Measurements from ENCODE around the gene BCR. TPM values are rescaled to one million over a fixed set of nuclear protein-coding genes. Genes with fewer than 3 reads are reported as not detected.
"Not testable (repeated sequence)": the region's sequence is repeated elsewhere in the genome, so short reads cannot be mapped to it uniquely, and the experiment has no call there.

The BCR gene
- total RNA-seq, 1 donor from 2014 or later, result 90.0 TPM

DNA sequence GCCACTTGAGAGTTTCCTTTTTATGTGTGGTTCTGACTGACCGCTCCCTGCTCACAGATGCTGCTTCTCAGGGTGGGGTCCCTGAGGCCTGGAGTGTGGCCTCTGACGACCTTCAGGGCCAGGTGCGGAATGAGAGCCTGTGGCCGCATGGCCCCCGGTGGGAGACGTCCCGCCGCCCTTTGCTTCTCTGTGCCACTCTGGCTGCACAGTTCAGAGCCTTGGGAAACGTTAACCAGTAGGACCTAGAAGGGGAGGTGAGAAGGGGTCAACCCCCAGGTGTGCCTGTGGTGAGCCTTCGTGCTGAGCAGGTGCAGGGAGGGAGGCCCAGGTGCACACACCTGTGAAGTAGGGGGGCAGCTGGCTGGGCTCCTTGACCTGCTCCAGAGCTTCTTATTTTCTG is 127.2 kb downstream of the BCR start:
- DNase-seq (ENCODE audit: extremely low read depth, low read depth, low spot score), result not testable (repeated sequence)

DNA sequence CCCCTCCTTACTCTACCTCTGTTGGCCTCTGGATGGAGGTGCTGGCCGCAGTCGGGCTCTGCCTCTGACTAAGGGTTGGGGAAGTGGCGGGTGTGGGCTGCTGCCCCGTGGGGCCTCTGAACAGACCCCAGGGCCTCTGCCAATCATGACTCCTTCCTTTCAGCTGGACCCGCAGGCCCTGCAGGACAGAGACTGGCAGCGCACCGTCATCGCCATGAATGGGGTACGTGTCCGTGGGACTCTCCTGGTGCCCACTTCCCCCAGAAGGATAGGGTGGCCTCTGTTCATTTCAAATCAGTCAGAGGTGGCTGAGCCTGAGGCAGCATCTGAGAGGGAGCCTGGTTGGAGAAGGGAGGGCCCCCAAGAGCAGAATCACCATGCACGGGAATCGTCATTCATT is 129.0 kb downstream of the BCR start:
- DNase-seq (ENCODE audit: extremely low read depth, low read depth, low spot score), result not testable (repeated sequence)

DNA sequence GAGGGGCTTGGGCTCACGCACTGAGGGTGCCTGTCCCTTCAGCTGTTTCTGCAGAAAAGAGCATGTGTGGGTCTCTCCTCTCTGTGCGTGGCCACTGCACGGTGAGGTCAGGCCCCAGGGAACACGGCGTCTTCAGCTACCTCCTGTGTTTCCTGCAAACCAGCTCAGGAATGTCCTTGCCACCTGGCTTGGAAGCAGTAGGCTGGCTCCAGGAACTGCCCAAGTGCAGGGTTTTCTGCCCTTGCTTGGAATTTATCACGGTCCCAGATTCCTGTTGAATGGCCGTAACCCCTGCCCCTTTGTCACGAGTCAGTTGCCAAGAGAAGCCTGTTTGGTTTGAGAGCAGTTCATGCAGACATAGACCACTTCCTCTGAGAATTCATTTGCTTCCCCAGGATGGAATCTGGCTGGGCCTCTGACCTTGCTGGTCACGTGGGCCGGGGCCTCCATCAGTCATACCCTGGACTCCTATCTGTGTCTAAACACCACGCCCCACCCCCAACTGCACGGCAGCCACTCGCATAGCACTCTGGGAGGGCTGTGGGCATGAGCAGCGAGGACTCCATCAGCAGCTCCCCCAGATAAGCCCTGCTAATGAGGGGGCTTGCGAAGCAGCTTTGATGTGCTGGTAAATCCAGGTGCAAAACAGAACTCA is 130.3 kb downstream of the BCR start:
- DNase-seq (ENCODE audit: extremely low read depth, low read depth, low spot score), result not testable (repeated sequence)

DNA sequence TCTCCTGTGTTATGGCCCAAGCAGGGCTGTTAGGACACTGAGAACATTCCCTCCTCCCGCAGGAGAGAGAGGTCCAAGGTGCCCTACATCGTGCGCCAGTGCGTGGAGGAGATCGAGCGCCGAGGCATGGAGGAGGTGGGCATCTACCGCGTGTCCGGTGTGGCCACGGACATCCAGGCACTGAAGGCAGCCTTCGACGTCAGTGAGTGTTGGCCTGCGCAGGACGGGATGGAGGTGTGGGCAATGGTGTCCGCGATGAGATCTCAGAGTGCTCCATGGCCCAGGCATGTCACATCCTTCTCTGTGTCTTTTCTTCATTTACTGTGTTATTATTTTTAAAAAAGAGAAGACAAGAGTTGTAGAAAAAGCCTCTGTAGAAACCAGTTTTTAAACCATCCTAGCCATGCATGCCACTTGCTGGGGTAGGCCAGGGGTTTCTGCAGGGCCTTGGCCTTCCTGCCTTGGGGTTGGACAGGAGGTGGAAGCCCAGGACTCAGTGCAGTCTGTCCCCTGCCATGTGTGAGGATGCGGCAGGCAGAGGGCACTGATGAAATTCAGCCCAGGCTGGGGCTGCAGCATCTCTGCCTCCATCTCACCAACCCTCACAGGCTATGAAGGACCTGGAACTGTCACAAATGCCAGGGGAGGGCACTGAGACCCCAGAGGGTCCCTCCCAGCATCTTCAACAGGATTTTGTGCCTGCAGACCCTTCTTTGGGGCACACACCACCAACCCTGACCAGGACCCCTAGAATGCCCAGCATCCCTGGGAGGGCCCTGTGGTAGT is 131.5 kb downstream of the BCR start:
- DNase-seq (ENCODE audit: extremely low read depth, low read depth, low spot score), result not testable (repeated sequence)

DNA sequence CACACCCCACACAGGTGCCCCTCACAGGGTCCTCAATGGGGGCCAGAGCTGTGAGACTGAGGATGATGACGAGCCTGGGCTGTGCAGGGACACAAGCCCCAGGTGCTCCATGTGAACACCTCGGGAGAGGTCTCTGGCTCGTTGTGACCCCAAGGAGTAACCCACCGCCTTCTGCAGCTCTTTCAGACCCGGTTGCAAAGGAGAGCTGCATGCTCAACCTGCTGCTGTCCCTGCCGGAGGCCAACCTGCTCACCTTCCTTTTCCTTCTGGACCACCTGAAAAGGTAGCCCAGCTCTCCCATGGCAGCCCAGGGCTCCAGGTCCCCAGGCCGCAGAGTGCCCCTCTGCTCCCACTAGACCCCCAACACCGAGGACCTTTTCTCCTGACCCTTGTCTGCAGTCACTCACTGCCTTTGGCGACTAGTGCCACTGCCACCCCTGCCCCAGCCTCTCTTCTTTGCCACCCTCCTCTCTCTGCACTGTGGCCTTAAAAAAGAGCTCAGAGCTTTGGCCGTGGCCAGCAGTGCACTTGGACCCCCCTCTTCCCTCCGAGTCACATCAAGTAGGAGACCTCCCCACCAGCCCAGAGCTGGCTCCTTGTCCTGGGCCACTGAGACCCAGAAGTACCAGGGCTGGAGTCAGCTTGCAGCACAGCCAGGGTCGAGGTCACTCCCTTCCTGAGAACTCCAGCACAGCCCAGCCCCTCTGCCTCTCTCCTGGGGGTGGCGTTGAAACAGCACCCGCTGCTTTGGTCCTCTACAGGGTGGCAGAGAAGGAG is 133.7 kb downstream of the BCR start:
- no peak for DNase-seq (ENCODE audit: extremely low read depth, low read depth, low spot score)

DNA sequence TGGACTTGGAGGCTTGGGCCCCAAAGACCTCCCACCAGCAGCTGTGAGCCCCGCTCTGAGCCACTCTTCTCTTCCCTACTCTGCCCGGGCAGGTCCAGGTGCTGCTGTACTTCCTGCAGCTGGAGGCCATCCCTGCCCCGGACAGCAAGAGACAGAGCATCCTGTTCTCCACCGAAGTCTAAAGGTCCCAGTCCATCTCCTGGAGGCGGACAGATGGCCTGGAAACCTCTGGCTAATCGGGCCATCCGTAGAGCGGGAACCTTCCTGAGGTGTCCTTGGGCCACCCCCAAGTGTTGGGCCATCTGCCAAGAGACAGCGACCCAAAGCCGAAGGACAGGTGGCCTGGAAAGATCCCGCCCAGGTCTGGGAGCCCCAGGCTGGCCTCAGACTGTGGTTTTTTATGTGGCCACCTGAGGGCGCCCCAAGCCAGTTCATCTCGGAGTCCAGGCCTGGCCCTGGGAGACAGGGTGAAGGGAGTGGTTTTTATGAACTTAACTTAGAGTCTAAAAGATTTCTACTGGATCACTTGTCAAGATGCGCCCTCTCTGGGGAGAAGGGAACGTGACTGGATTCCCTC is 135.1 kb downstream of the BCR start:
- no peak for DNase-seq (ENCODE audit: extremely low read depth, low read depth, low spot score)

DNA sequence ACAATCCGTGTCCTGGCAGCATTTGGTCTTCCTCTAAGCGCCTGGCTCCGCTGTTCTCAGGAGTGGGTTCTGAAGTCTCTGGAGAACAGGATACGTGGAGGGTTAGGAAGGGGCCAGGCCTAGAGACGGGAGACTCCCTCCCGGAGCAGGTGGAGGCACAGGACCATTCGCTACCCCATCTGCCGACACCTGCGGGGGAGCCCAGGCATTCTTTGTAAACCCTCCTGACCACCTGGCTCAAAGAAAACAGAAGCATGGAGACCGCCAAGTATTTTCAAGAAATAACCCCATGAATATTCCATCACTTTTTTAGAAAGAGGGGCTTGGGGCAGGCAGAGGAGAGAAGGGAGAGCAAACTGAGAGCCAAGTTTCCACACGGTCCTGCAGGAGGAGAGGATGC is 136.3 kb downstream of the BCR start:
- not testable (repeated sequence) for DNase-seq (ENCODE audit: extremely low read depth, low read depth, low spot score)

DNA sequence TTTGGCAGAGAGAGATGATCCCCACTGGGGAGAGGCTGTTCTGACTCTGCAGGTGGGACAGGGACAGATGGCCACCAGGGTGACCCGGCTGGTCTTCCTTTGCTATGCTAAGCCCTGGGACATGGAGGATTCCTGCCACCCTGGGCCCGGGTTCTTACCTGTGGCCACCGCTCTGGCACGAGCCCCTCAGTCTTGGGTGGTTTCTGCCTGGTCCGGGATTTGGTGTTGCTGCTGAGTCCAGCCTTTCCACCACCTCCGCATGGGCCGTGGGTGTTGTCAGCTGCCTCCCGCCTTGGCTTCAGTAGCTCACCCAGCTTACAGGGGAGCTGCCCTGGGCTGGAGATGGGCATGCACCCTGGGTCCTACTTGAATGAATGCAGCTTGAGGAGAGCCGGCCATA is 138.0 kb downstream of the BCR start:
- not testable (repeated sequence) for DNase-seq (ENCODE audit: extremely low read depth, low read depth, low spot score)

DNA sequence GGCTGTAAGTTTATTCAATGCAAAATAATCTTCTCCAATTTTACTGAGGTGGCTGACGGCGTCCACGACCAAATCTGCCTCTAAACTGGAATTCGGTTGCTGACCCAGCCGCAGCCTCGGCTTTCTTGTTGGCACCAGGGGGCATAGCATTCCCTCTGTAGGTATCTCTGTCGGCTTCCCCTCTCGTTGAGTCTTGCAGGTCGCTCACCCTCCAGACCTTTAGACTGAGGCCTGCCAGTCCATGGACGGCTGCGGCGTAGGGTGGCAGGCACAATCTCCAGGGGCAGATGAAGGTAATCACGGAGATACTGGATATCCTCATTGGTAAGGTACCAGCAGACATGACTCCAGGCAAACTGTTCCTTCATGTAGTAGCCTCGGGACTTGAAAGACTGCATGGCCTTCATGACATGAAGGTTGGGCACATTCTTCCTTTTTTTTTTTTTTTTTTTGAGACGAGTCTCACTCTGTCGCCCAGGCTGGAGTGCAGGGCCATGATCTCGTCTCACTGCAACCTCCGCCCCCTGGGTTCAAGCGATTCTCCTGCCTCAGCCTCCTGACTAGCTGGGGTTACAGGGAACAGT is 142.3 kb downstream of the BCR start:
- DNase-seq (ENCODE audit: extremely low read depth, low read depth, low spot score), result not testable (repeated sequence)

DNA sequence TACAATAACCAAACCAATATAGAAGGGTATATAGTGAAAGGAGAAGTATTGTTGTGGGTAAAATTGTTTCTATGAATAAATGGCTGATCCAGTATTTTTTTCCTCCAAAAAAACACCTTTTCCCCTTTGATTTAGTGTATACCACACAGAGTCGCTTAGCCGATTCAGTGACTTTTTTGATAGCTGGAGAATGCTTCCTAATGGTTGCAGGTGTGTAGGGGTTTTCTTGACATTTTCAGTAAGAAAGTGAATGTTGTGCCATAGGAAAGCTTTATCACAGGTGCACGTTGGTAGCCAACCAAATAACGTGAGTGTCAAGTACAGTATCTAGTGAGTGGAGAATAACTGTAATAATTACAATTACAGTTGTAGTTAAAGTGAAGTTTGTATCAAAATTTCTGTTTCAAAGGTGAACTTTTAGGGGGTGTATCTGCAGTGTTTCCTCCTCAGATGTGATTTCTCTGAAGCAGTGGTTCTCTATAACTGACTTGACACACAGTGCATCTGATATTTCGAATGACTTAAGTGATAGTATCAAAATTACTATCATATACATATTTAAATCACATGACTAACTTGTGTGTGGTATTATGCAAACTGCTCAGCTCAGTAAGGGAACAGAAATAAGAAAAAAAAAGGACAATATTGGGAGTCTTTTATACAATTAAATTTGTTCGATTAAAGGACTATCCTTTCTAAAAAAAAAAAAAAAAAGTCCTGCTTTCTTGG is 143.8 kb downstream of the BCR start:
- not testable (repeated sequence) for DNase-seq (ENCODE audit: extremely low read depth, low read depth, low spot score)

DNA sequence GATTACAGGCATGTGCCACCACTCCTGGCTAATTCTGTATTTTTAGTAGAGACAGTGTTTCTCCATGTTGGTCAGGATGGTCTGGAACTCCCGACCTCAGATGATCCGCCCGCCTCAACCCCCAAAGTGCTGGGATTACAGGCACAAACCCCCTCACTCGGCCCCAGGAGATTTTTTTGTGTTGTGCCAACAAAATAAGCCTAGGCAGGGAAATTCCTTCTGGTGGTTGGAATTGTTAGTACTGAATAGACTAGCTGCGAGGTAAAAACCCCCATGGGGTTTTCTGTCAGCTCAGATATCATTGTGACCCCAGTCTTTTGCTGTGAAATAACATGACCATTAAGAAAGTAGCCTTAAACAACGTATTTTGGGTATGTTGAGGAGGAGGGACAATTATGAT is 144.9 kb downstream of the BCR start:
- DNase-seq (ENCODE audit: extremely low read depth, low read depth, low spot score), result no peak

DNA sequence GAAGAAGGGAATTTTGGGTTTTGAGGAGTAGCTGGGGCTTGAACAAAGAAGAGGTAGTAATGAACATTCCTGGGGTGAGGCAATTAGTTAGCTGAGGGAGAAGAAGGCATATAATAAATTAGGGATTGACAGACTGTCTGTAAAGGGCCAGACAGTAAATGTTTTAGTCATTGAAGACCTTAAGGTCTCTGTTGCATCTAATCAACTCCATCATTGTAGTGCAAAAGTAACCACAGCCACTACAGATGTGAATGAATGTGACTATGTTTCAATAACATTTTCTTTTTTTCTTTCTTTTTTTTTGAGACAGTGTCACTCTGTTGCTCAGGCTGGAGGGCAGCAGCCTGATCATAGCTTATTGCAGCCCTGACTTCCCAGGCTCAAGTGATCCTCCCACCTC is 153.5 kb downstream of the BCR start:
- DNase-seq (ENCODE audit: extremely low read depth, low read depth, low spot score), result not testable (repeated sequence)

DNA sequence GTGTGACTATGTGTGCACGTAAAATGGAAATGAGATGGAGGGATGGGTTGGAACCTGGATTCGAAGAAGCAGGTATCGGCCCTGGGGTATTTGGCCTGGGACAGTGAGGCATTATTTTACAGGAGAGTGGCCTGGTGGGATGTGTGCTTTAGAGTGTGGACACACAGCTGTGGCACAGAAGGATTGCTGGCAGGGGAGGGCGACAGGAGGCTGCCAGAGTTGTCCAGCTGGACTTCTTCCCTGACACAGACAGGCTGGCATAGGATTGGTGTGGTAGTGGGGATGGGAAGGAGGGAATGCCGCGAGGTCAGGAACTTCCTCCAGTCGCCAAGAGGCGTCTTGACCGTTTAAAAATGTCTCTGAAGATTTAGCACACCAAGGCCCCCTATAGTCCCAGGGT is 157.4 kb downstream of the BCR start:
- DNase-seq (ENCODE audit: extremely low read depth, low read depth, low spot score), result not testable (repeated sequence)

DNA sequence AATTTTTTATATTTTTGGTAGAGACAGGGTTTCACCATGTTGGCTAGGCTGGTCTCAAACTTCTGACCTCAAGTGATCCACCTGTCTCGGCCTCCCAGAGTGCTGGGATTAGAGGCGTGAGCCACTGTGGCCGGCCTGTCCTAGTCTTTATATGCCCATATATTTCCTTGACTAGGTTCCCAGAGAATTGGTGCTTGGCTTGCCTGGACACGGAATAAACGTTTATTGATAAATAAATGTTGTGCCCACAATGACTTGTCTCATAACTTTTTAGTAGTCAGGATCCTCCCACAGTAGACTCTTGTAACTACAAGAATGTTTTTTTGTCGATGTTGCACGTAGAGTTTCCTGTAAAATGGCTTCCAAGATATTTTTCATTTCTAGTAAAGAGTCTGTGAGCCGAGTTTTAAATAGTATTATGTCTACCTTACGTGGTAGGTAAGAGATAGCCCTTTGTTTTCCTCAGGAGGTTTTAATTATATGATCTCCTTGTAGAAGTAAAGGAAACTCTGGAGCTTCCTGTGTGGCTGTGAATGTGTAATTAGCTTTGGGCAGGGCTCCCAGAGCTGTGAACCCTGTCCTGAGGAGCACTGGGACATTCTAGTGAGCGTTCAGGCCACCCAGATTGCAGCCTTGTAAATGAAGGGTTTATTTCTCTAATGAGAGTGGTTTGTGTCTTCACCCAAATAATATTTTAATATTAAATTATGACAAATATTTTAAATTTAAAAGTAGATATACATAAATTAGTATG is 161.8 kb downstream of the BCR start:
- DNase-seq (ENCODE audit: extremely low read depth, low read depth, low spot score), result not testable (repeated sequence)

DNA sequence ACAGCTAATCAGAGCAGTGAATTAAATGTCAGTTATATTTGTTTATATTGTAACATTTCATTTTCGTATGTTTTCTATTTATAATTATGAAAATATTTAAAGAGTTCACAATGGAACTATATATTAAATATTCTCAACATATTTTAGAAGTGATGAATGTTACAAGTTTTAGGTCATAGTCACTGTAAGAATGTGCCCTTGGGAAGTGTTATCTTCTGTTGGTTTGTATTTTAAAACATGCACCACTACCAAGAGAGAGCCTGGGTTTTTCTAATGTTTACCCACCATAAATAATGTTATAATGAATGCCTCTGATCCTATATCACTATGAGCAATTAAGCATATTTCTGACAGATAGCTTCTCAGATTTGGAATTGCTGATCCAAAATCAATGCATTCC is 171.0 kb downstream of the BCR start:
- no peak for DNase-seq (ENCODE audit: extremely low read depth, low read depth, low spot score)

DNA sequence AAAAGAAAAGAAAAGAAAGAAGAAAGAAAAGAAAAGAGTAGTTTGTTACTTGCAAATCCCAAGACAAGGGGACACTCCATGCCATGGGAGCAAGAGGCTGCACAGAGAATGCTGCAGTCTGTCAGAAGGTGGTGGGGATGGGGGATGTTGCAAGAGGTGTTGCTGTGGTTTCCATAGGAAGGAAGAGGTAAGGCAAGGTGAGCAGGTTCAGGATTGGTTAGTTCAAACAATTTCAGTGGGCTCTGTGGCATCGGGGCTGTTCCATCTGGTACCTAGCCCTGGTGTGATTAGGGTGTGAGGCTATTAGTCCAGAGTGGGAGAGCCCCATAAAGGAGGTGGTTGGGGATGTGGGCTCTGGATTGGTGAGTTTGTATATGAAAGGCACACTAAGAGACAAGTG is 172.7 kb downstream of the BCR start:
- no peak for DNase-seq (ENCODE audit: extremely low read depth, low read depth, low spot score)

DNA sequence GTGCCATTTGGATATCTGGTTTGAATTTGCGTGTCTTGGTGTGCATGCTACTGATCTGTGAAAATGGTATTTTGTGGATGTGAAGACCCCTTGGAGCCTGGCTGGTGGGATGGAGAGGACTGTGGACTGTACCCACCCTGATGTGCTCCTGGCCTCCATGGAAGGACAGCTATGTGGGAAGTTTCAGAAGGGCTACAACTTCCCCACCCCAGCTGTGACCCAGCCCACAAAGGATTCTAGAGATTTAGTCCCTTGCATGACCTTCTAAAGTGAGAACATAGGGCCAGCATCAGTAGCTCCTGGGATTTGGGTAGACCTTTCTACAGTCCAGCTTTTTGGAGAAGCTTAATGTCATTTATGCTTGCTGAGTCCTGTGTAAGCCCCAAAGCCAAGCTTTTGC is 173.4 kb downstream of the BCR start:
- no peak for DNase-seq (ENCODE audit: extremely low read depth, low read depth, low spot score)

DNA sequence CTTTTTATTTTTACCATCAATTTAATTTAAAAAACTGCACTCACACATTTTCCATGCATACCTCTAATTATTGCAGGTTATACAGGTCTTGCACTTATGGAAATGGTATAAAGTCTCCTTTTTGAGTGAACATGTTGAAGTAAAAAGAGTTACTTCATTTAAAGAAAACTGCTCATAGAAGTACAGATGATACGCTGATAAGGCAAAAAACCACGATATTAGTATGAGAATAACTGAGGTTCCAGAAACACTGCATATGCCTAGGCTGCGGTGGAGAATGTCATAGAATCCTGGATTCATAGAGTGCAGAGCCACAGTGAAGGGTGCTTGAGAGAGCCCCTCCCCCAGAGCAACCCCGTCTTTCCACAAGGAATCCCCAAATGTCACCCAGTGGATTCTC is 175.8 kb downstream of the BCR start:
- DNase-seq (ENCODE audit: extremely low read depth, low read depth, low spot score), result no peak

DNA sequence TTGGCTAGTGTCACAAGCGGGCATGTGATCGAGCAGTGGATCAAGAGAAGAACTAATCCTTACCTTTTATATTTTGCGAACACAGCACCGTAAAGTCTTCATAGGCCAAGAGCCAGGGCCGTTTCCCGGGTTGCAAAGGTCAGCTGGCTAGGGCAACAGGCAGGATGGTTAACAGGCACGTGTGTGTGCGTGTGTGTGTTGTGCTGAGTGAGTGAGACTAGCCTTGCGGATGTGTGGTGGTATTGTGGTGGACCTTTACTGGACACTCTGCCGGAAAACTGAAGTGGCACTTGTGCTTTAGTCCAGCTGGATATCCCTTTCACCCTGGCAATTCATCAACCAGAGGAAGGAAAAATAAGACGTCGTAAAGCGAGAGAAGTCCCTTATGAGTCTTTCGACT is 176.7 kb downstream of the BCR start:
- DNase-seq (ENCODE audit: extremely low read depth, low read depth, low spot score), result no peak

Data from glomerular endothelial cell (primary cell).